Hippocampal formation (tissue), 2 donors: Measurements from ENCODE around the gene BBLN.

Source experiments
- DNase-seq, 2 donors: peaks; one replicate each; lab custom pipeline; 2025; lab: John Stamatoyannopoulos, UW

The BBLN gene

DNA sequence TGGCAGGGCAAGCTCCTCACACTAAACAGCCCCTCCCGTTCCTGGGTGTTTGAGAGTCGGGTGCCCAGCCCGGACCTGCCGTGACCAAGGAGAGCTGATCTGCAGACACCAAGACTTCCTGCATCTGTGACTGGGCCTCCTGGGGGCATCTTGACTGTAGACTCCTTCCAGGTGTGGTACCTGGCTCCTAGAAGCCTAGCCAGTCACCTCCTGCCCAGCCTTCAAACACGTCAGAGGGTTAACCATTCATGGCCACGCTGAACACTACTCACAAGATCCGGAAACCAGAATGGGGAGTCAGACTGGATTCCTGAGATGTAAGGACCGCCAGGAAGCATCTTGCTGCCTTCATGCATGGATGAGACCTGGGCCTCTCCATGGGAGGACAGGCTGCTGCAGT is 14.5 kb upstream of the BBLN start:
- DNase-seq = no peak

DNA sequence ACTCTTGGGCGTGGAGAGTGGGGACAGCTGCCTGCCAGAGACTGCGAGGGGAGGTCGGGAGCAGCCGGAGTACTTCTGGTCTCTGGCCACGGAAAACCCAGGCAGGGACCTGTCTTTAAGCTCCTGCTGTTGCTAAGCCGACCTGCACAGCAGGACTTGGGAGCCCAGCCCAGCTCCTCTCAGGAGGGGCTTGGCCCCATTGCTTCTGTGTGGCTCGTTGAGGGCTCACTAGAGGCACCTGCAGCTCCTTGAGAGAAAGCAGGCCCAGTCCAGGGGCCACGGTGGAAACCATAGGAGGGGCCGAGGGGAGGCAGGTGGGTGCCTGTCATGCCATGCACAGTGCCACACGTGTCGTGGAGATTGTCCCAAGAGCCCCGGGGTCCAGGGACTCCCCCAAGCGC is 14.1 kb upstream of the BBLN start:
- DNase-seq = no peak

DNA sequence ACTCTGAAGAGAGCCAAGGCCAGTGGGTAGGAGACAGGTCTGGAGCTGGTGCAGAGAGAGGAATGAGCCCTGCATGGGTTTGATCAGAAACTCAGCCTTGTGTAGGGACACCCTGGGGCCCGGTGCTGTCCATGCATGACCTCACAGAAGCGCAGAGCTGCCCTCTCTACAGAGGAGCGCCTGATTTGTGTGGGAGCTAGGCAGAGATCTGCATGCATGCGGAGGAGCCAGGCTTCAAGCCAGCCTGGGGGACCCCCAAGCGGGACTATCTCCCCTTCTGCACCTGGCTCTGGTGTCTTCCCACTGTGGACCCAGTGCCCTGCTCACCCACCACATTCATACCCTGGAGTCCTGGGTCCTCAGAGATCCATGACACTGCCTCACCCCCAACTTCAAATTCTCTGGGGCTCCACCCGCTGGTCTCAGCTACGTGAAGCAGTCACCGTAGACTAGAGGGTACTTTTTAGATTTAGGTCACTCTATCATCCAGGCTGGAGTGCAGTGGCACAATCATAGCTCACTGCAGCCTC is 13.4 kb upstream of the BBLN start:
- DNase-seq = no peak

DNA sequence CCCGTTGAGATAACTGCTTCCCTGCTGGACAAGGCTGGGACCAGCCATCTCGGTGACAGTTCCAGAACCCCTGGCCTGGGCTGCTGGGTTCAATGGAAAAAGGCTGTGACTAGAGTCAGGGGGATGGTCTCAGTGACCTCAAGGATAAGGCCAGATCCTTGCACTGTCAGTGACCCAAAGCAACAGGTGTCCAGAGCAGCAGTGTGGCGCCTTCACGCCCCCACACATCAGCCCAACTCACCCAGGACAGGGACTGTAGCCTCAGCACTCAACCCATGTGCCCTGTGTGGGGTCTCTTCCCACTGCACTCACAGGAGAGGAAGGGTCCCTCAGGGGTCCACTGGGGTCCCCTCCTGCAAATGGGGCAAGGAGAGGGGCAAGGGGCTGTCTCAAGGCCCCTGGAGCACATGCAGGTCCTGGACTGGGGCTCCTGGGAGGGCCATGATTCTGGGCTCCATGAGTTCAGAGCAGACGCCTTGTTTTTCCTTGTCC is 11.5 kb upstream of the BBLN start:
- no peak for DNase-seq

DNA sequence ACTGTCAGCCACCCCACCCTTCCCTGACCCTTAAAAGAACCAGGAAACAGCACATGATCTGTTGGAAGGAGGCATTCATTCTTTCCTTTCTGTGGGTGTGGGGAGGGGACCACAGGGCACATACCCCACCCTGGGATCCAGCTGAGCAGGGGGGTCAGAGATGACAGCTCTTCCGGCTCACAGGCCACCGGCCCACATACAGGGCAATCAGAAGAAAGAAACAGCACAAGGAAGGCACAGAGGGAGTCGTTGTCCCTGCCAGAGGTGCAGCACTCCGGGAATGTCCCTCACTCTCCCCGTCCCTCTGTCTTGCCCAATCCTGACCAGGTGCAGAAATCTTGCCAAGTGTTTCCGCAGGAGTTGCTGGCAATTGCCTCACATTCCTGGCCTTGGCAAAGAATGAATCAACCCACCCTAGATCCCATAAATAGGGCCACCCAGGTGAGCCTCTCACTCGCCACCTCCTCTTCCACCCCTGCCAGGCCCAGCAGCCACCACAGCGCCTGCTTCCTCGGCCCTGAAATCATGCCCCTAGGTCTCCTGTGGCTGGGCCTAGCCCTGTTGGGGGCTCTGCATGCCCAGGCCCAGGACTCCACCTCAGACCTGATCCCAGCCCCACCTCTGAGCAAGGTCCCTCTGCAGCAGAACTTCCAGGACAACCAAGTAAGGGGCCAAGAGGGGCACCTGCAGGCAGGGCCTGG is 10.9 kb upstream of the BBLN start, which contains the start of gene LCN2:
Gene LCN2, plus strand, starts transcription at position 453 of the 701 bp plus-strand sequence. Its CDS starts 73 bp downstream, at position 526.
- DNase-seq = no peak

DNA sequence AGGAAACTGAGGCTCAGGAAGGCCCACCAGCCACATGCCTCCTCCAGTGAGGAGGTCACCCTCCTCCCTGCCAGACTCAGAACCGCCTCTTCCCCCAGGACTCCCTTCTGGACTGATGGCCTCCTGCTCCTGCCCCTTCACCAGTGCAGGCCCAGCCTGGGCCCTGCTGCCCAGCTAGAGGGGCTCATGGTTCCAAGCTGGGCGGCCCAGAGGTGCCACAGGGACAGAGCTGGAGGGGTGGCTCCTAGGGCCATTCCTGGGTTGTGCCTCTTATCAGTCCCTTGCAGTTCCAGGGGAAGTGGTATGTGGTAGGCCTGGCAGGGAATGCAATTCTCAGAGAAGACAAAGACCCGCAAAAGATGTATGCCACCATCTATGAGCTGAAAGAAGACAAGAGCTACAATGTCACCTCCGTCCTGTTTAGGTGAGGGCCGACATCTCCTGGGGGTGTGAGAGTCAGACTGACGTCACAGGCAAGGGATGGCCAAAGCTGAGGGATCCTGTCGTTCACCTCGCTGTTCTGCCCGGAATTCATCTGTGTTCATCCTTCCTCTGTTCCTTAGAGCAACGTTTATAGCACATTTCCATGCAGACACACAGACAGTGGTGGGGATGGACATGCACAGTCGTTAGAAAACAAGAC is 10.0 kb upstream of the BBLN start:
- no peak for DNase-seq

DNA sequence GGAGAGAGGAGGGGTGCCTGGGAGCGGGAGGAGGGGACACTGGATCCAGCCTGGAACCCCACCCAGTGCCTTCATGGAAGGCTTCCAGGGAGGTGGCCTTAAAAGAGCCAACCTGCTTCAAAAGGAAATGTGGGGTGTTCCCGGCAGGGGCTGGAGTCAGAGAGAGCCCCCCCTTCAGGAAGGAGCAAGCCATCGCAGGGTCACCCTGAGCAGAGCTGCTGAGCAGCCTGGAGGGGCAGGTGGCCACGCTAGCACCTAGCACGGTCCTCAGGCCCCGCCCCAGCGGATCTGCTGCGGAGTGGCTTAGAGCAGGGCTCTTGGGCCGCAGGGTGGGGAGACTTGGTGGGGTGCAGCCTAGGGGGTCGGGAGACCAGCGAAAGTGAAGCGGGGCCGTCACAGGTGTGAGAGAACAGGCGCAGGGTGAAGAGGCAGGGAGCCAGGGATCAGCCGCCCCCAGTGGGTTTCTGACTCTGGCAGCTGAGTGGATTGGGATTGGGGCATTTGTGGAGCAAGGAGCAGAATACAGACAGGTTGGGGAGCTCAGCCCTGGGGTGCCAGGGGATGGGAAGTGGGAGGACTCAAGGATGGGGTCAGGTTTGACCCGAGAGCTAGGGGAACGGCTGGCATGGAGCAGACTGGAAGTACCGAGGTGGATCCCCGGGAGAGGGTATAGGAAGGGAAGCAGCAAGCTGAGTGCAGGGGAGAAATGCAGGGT is 9.3 kb upstream of the BBLN start:
- no peak for DNase-seq

DNA sequence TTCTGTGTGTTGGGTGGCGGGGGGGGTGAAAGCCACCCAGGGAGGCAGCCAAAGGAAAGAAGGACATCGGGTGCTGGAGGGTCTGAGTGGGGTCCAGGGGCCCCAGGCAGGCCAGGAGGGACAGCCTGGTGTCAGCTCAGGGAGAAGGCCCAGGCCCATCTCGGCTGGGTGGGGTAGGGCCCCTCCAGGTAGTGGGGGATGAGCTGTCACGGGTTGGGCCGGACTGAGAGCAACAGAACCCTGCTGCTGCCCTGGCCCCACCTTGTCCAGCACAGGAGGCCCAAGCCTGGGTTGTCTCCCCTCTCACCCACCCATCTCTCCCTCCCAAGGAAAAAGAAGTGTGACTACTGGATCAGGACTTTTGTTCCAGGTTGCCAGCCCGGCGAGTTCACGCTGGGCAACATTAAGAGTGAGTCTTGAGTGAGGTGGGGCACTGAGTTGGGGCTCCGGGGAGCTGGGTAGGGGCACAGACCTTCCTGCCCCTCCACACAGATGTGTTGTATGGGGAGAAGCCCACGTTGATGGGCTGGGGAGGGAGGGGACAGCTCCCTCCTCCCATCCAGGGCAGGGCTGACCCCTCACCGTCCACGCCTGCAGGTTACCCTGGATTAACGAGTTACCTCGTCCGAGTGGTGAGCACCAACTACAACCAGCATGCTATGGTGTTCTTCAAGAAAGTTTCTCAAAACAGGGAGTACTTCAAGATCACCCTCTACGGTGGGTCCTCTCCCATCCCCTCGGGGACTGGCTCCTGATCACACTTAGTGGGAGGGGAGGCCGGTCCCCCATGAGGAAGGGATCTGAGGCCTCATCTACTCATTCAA is 8.5 kb upstream of the BBLN start:
- DNase-seq = no peak

DNA sequence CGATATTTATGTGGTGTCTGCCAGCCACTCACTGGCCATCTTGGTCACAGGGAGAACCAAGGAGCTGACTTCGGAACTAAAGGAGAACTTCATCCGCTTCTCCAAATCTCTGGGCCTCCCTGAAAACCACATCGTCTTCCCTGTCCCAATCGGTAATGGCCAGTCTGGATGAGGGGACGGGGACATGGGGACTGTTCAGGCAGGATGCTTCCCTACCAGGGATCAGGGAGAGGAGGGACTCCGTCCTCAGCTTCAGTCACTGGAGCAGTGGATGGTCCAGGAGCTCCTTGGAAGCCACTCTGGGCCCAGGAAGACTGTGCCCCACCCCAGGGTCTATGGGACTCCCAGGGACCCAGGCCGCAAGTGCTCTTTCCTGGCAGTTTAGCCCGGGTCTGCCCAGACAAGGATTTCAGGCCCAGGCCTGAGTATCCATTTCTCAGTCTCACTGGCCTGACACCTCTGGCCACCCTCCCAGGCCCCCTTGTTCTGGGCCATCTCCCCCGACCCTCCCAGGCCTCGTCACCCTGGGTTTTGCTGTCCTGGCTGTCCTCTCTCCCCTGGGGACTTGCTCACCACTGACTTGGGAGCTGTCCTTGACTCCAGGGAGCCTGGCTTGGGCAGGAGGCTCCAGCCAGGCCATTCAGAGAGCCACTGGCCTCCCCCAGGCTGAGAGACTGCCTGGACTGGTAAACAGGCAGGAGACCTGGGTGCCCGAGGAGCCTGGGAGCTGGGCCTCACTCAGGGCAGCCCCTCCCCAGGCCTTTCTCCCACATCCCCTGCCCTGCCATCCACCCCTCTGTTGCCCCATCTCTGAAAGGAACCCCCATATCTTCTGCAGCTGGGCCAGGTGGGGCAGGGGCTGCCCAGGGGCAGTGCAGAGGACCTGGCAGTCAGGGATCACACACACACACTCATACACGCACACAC is 7.7 kb upstream of the BBLN start:
- DNase-seq = no peak

DNA sequence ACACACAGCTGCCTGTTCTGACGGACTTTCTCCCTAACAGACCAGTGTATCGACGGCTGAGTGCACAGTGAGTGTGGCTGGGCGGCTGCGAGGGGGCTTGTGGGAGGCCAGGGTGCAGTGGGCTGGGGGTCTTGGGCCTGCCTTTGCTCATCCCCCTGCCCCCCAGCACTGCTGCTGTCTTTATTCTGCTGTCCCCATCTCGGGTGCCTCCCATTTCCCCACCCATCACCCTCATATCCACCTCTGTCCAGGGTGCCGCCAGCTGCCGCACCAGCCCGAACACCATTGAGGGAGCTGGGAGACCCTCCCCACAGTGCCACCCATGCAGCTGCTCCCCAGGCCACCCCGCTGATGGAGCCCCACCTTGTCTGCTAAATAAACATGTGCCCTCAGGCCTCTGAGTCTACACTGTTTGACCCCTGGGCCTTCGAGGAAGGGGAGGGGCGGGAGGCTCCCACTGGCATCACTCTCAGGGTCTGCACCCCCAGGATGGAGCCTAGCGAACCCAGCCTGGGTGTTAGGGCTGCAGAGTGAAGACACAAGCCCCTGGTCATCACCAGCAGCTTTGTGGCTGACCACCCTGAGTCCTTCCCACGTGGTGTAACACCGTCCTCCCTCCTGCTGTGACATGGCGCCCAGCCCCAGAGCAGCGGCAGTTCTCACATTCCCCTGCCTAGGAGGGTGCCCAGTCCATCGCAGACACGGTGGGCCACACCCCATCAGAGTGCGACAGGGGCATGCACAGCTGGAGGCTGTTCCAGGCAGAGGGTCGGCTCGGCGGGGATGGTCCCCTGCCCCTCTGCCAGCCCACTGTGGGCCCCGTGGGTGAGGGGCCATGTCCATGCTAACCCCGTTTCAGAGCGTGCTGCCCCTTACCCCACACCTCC is 6.8 kb upstream of the BBLN start:
- DNase-seq = no peak

DNA sequence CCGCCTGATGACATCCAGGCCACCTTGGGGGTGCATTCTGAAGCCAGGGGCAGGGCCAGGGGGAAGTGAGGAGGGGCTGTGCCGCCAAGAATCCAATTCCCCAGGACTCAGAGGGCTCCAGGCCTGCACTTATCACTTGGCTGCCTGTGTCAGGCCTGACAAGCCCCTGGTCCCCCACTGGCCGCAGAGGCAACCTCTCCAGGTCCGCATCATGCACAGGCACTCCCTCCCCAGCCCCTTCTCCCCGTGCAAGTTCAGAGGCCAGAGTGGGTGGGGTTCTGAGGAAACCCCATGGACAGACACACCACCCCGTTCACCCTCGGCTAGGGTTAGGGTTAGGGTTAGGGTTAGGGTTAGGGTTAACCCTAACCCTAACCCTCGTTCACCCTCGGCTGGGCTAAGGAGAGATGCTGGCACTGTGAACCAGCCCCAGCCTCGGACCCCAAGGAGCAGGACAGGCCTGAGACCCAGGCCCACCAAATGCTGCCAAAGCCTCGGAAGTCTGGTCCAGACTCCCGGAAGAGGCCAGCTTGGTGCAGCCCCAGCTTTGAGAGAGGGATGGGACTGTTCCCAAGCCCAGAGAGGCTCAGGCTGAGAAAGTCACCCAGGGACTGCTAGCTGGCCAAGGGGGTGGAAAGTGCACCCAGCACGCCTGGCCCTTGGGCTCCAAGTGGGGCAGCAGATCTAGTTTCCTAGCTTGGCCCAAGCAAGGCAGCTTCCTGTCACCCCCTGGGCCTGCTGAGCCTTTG is 5.9 kb upstream of the BBLN start:
- no peak for DNase-seq

DNA sequence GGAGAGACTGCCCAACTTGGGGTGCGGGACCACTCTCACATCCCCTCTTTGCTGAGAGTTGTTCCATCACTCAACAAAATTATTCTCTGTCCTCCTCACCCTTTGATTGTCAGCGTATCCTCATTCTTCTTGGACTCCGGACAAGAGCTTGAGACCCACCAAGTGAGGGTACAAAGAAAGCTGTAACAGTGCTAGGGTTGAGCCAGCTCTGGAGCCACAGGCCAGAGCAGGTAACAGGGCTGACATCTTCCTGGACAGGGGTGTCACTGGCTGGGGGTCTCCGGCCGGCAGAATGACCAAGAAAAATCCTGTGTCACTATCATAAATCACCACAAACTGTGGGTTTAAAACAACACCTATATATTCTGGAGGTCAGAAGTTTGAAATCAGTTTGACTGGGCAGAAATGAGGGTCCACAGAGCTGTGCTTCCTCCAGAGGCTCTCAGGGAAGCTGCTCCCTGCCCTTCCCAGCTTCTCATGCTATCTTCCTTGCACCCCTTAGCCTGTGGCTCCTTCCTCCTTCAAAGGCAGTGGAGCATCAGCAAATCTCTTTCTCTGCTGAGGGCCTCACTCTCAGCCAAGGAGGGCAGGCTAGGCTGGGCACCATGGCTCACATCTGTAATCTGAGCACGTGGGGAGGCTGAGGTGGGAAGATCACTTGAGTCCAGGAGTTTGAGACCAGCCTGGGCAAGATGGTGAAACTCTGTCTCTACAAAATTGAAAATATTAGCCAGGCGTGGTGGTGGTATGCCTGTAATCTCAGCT is 4.1 kb upstream of the BBLN start:
- DNase-seq = no peak

DNA sequence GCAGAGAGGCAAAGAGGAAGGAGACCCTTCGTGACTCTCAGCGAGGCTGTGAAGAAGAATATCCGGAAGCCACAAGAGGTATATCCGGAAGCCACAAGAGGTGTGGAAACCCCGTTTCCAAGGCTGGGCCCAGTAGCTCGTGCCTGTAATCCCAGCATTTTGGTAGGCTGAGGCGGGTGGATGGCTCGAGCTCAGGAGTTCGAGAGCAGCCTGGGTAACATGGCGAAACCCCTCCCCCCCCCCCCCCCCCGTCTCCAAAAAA is 612 bp upstream of the BBLN start:
- no peak for DNase-seq

DNA sequence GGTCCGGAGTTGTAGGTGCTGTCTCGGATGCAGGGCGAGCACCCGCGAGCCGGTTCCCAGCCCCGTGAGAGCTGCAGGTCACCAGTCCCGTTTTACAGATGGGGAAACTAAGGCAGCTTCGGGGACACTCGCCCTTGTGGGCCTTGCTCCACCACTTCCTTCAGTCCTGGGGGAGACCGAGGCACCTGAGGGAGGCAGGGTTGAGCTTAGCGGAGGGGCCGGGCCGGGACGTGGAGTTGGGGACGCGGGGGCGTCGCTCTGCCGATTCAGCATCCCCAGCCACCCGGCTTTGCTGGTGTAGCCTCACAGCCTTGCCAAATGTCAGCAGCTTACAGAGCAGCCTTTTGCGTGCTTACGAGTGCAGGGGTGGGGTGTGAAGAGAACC is 530 bp downstream of the BBLN start:
- no peak for DNase-seq

DNA sequence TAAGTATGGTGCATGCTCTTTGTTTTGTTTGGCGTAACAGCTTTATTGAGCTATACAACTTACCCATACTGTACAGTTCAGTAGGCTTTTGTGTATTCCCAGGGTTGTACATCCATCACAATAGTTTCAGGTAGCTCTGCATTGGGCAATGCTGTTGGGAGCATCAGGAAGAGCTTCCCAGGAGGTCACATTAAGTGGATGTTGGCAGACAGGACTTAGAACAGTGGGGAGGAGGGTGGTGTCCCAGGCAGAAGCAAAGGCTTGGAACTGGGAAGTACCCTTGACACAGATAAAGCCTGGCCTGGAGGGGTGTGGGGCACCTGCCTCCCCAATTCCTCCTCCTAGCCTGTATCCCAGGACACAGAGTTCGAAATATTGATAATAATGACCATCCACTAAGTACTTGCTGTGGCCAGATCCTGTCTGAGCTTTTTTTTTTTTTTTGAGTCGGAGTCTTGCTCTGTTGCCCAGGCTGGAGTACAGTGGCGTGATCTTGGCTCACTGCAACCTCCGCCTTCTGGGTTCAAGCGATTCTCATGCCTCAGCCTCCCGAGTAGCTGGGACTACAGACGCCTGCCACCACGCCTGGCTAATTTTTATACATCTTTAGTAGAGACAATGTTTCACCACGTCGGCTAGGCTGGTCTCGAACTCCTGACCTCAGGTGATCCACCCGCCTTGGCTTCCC is 1.3 kb downstream of the BBLN start:
- no peak for DNase-seq

DNA sequence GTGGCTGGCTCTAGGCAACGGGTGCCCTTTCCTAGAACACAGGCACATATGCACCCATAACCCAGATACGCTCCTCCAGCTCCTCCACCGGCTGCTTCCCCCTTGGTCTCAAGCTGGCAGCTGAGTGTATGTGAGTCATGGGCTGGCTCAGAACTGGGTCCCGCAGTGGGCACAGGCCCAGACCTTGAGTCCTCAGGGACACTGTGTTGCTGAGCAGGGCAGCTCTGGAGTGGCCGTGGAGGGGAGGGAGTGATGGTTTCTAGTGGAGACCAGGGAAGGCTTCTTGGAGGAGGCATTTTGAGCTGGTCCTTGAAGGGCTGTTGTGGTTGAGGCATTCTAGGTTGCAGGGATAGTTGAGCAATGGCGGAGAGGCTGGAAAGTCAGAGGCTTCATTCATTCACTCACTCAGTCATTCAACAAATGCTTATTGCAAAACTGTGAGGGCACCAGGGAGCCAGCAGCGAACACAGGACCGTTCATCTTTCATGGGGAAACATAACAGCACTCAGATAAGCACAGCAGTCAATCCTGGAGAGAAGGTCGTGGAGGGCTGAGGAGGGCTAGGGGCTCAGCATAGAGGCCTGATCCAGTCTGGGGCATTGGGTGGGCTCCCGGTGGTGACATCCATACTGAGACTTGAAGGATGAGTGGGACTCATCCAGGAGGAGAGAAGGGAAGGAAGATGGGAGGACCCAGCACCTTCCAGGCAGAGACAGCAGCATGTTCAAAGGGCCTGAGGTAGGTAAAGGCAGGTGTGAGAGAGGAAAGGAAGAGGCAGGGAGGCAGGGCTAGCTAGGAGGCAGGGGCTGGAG is 2.4 kb downstream of the BBLN start:
- no peak for DNase-seq

DNA sequence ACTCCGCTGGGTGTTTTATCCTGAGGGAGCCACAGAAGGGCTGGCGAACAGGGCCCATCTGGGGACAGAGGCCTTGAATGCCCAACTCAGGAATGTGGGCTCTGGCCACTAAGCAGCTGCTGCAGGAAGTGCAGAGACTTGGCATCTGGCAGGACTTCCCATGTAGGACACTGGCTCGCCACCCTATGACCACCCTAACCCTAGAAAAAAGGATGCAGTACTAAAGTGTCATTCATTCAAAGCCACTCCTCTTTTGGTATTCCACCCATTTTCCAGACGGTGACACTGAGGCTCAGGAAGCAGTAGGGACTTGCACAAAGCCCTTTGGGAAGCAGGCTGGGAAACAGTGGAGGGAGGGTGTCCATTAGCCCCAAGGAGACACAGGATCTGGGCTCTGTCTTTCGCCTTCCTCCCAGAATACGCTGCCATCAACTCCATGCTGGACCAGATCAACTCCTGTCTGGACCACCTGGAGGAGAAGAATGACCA is 3.0 kb downstream of the BBLN start:
- no peak for DNase-seq
